HEK293T (cell line): Measurements from ENCODE around the gene CCT8L2.
"Not testable (repeated sequence)": the region's sequence is repeated elsewhere in the genome, so short reads cannot be mapped to it uniquely, and the experiment has no call there.

Source experiments
- CTCF ChIA-PET: fragments of 350-600 bp; formaldehyde crosslinking; extraction: SDS; loops from one replicate; lab custom pipeline; 2021; ENCODE audit warnings: antibody characterized with exemption, inconsistent platforms; lab: Yijun Ruan, JAX
- POLR2A ChIA-PET: fragments of 350-600 bp; formaldehyde crosslinking; extraction: SDS; loops from one replicate; lab custom pipeline; 2020; ENCODE audit warnings: antibody characterized with exemption, inconsistent platforms; lab: Yijun Ruan, JAX
- DNase-seq: peaks from one replicate; pipeline ENCODE4 v3.0.0; 2012; ENCODE audit warnings: mixed read lengths; ENCODE audit errors: extremely low spot score
- ARNT ChIP-seq: fragments of 450-650 bp; IDR thresholded peaks from 2 replicates; pipeline ENCODE4 v1.6.1; 2017; ENCODE audit warnings: mild to moderate bottlenecking
- BHLHE40 ChIP-seq: fragments of 450-650 bp; IDR thresholded peaks from 2 replicates; pipeline ENCODE4 v1.6.1; 2016; ENCODE audit warnings: mild to moderate bottlenecking, moderate library complexity, borderline replicate concordance
- CTBP1 ChIP-seq: fragments of 450-650 bp; IDR thresholded peaks from 2 replicates; pipeline ENCODE4 v1.6.1; 2016; ENCODE audit warnings: borderline replicate concordance
- ELF4 ChIP-seq: fragments of 450-650 bp; IDR thresholded peaks from 2 replicates; pipeline ENCODE4 v1.6.1; 2017; ENCODE audit warnings: antibody characterized with exemption
- FOXA1 ChIP-seq: fragments of 450-650 bp; IDR thresholded peaks from 2 replicates; pipeline ENCODE4 v1.6.1; 2016; ENCODE audit warnings: mild to moderate bottlenecking
- FOXK2 ChIP-seq: fragments of 450-650 bp; IDR thresholded peaks from 2 replicates; pipeline ENCODE4 v1.6.1; 2016; ENCODE audit warnings: mild to moderate bottlenecking
- FOXM1 ChIP-seq: fragments of 450-650 bp; IDR thresholded peaks from 2 replicates; pipeline ENCODE4 v1.6.1; 2017; ENCODE audit warnings: mild to moderate bottlenecking, borderline replicate concordance
- HDGF ChIP-seq: fragments of 450-650 bp; IDR thresholded peaks from 2 replicates; pipeline ENCODE4 v1.6.1; 2017; ENCODE audit warnings: antibody characterized with exemption, borderline replicate concordance
- L3MBTL2 ChIP-seq: fragments of 450-650 bp; conservative IDR thresholded peaks from 2 replicates; pipeline ENCODE4 v1.6.1; 2016; ENCODE audit warnings: mild to moderate bottlenecking
- LEF1 ChIP-seq: fragments of 450-650 bp; IDR thresholded peaks from 2 replicates; pipeline ENCODE4 v1.6.1; 2017; ENCODE audit warnings: mild to moderate bottlenecking, borderline replicate concordance
- NFRKB ChIP-seq: fragments of 450-650 bp; IDR thresholded peaks from 2 replicates; pipeline ENCODE4 v1.6.1; 2016; ENCODE audit warnings: mild to moderate bottlenecking, moderate library complexity
- PKNOX1 ChIP-seq: fragments of 450-650 bp; IDR thresholded peaks from 2 replicates; pipeline ENCODE4 v1.6.1; 2016
- SP1 ChIP-seq: fragments of 450-650 bp; IDR thresholded peaks from 2 replicates; pipeline ENCODE4 v1.6.1; 2017
- SUZ12 ChIP-seq: fragments of 450-650 bp; IDR thresholded peaks from 2 replicates; pipeline ENCODE4 v1.6.1; 2016; ENCODE audit warnings: mild to moderate bottlenecking
- TARDBP ChIP-seq: fragments of 450-650 bp; IDR thresholded peaks from 2 replicates; pipeline ENCODE4 v1.6.1; 2016
- ZNF384 ChIP-seq: fragments of 450-650 bp; IDR thresholded peaks from 2 replicates; pipeline ENCODE4 v1.6.1; 2016

The CCT8L2 gene

GRCh38 chr22:16586991-16587390, 5.6 kb downstream of the CCT8L2 start:
- TF ChIP-seq FOXA1 = no peak
- no peak for TF ChIP-seq L3MBTL2
- no peak for TF ChIP-seq CTBP1
- TF ChIP-seq TARDBP = no peak
- no peak for TF ChIP-seq HDGF
- TF ChIP-seq ARNT = no peak
- no peak for TF ChIP-seq FOXM1
- ChIA-PET POLR2A (no interaction called here), CTCF (interaction anchor here (0.8 kb wide), 1 partner anchor 174 kb away, joined by 3 read pairs; no protein-coding TSS in a partner anchor)
- no peak for DNase-seq

- TF ChIP-seq NFRKB (no peak), SUZ12 (no peak), BHLHE40 (no peak), ZNF384 (no peak), ARNT (no peak), LEF1 (no peak), ELF4 (no peak), FOXA1 (no peak), FOXM1 (no peak), FOXK2 (no peak), TARDBP (no peak), CTBP1 (no peak)
- CTCF ChIA-PET = no interaction called here
- no peak for DNase-seq
- POLR2A ChIA-PET = no interaction called here
Observed at GRCh38 chr22:16586170-16586569, 6.4 kb downstream of the CCT8L2 start.

DNA sequence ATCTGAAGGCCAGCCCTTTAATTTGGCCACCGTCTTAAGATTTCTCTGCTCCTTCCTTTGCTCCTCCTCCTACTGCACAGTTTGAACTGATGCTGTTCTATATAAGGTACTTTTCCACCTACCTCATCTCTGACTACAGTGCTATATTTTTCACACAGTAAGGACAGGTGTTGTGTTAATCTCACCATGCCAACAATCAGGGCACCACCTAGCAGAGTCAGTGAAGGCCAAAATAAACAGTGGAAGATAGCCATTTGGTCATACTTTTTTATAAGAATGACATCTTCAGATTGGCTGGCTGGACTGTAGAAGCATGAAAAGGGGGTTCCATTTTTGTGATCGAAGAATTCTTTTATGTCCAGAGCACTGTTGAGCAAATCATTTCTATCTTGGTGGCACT, 11.7 kb downstream of the CCT8L2 start:
- POLR2A ChIA-PET, CTCF ChIA-PET, DNase-seq: not testable (repeated sequence)

DNA sequence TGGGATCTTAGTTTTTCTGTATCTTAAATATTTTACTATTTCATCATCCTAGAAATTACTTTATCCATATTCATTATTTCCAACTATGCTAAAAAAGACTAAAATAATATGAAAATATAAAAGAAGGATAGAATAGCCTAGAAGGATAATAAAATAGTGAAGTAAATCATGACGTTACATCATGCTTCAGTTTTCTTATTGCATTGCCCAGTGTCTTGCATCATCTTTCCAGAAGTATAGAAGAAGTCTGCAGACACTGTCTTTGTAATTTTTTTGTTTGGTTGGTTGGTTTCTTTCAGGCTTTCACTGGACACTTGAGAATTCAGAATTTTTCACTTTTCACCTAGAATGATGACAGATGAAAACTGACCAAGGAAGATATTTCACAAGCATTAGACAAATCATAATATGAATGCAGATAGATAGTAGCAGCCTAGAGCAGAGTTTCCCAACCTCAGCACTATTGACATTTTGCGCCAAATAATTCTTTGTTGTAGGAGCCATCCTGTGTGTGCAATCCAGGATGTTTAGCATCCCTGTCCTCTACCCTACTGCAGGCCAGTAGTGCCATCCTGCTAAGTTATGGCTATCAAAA, 23.3 kb downstream of the CCT8L2 start:
- CTCF ChIA-PET, POLR2A ChIA-PET: not testable (repeated sequence)

DNA sequence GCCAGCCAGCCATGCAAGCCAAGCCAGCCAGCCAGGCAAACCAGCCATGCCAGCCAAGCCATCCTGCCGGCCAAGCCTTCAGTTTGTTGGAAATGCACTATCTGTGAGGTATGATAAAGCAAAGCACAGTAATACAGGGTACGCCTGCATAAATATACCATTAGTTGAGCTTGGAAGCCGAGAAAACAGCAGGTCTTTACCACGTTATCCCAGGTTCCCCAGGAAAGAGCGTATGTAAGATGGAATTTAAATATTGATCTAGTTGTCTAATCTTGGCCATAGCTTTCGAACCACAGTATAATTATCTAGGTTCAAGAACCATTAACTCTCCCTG, 24.2 kb downstream of the CCT8L2 start:
- TF ChIP-seq PKNOX1 = no peak
- no peak for TF ChIP-seq ARNT
- no peak for TF ChIP-seq SP1
- no peak for TF ChIP-seq FOXA1
- no peak for TF ChIP-seq ELF4
- TF ChIP-seq TARDBP = no peak
- no peak for TF ChIP-seq L3MBTL2
- no peak for TF ChIP-seq FOXK2
- no peak for TF ChIP-seq NFRKB
- TF ChIP-seq BHLHE40 = no peak
- no peak for TF ChIP-seq SUZ12
- TF ChIP-seq ZNF384 = no peak
- TF ChIP-seq CTBP1 = no peak
- no peak for TF ChIP-seq LEF1
- no peak for TF ChIP-seq HDGF
- no peak for TF ChIP-seq FOXM1
- DNase-seq = no peak
- ChIA-PET CTCF (no interaction called here), POLR2A (no interaction called here)

More for the DNA sequence above, 23.3 kb downstream of the CCT8L2 start:
- not testable (repeated sequence) for DNase-seq

DNA sequence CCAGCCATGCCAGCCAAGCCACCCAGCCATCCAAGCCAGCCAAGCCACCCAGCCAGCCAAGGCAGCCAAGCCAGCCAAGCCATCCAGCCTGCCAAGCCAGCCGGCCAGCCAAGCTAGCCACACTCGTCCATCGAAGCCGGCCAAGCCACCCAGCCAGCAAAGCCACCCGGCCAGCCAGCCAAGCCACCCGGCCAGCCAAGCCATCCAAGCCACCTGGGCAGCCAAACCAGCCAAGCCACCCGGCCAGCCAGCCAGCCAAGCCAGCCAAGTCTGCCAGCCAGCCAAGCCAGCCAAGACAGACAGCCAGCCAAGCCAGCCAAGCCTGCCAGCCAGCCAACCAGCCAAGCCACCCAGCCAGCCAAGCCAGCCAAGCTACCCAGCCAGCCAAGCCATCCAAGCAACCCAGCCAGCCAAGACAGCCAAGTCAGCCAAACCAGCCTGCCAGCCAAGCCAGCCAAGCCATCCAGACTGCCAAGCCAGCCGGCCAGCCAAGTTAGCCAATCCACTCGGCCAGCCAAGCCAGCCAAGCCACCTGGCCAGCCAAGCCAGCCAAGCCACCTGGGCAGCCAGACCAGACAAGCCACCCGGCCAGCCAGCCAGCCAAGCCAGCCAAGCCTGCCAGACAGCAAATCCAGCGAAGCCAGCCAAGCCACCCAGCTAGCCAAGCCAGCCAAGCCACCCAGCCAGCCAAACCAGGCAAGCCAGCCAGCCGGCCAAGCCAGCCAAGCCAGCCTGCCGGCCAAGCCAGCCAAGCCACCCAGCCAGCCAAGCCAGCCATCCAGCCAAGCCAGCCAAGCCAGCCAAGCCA, 24.8 kb downstream of the CCT8L2 start:
- POLR2A ChIA-PET, DNase-seq, CTCF ChIA-PET: not testable (repeated sequence)

DNA sequence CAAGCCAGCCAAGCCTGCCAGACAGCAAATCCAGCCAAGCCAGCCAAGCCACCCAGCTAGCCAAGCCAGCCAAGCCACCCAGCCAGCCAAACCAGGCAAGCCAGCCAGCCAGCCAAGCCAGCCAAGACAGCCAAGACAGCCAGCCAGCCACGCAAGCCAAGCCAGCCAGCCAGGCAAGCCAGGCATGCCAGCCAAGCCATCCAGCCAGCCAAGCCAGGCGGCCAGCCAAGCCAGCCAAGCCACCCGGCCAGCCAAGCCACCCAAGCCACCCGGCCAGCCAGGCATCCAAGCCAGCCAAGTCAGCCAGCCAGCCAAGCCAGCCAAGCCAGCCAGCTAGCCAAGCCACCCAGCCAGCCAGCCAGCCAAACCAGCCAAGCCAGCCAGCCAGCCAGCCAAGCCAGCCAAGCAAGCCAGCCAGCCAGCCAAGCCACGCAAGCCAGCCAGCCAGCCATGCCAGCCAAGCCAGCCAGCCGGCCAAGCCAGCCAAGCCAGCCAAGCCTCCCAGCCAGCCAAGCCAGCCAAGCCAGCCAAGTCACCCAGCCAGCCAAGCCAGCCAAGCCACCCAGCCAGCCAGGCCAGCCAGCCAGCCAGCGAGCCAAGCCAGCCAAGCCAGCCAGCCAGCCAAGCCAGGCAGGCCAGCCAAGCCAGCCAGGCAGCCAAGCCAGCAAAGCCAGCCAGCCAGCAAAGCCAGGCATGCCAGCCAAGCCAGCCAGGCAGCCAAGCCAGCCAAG, 26.0 kb downstream of the CCT8L2 start:
- DNase-seq, CTCF ChIA-PET: not testable (repeated sequence)

DNA sequence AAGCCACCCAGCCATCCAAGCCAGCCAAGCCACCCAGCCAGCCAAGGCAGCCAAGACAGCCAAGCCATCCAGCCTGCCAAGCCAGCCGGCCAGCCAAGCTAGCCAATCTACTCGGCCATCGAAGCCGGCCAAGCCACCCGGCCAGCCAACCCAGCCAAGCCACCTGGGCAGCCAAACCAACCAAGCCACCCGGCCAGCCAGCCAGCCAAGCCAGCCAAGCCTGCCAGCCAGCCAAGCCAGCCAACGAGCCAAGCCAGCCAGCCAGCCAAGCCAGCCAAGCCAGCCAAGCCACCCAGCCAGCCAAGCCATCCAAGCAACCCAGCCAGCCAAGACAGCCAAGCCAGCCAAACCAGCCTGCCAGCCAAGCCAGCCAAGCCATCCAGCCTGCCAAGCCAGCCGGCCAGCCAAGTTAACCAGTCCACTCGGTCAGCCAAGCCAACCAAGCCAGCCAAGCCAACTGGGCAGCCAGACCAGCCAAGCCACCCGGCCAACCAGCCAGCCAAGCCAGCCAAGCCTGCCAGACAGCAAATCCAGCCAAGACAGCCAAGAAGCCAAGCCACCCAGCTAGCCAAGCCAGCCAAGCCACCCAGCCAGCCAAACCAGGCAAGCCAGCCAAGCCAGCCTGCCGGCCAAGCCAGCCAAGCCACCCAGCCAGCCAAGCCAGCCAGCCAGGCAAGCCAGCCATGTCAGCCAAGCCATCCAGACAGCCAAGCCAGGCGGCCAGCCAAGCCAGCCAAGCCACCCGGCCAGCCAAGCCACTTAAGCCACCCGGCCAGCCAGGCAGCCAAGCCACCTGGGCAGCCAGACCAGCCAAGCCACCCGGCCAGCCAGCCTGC, 26.8 kb downstream of the CCT8L2 start:
- POLR2A ChIA-PET, DNase-seq, CTCF ChIA-PET: not testable (repeated sequence)

More for the DNA sequence above, 26.0 kb downstream of the CCT8L2 start:
- POLR2A ChIA-PET = not testable (repeated sequence)

- CTCF ChIA-PET, POLR2A ChIA-PET, DNase-seq: not testable (repeated sequence)
Observed at GRCh38 chr22:16564837-16565584, 27.6 kb downstream of the CCT8L2 start.
